ENCODE data around the gene ASPG. TPM values are rescaled to one million over a fixed set of nuclear protein-coding genes. Genes with fewer than 3 reads are reported as not detected.

The ASPG gene
- total RNA-seq, 2 donors from 2014 or later, result 0.30 TPM; not detected in 1

DNA sequence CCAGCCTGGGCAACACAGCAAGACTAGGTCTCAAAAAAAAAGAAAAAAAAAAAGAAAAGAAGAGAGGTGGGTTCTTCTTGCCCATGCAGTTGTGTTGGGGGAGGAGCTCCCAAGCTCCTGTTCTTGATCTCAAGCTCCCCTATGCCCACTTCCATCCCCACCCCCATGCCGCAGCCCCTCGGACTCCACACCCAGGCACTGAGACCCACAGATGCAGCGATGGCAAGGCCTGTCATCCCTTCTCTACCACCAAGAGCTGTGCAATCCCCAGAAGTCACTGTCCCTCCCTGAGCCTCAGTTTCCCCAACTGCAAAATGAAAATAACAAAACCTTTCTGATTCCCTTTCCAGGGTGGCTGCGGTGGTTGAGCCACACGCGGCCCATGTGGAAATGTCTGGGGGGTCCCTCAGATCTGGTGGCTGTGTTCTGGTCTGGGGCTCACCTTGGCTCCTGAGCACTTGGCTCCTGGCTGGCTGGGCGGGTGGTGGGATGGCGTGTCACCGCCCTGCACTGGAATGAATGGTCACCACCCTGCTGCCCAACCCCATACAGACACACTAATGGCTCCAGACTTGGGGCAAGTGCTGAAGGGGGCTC lies 30.3 kb downstream of the ASPG start:
- H3K27ac Mint-ChIP-seq, result no peak overlapping the region
- no peaks in the 10 kb centered on the region for H3K9me3 Mint-ChIP-seq
- H3K4me1 Mint-ChIP-seq (ENCODE audit: low read depth), result no peaks in the 10 kb centered on the region
- no peak for ATAC-seq (replicated peaks in 1 of 2)
- DNase-seq, result no peak
- peak overlapping the region in 1 of 2 donors; percentile 59 for H3K4me3 Mint-ChIP-seq
- no peaks in the 10 kb centered on the region for H3K36me3 Mint-ChIP-seq (ENCODE audit: insufficient read depth in 2 of 2)
- peaks cover 31% of the 10 kb centered on the region for H3K27me3 Mint-ChIP-seq (ENCODE audit: low read depth)

GRCh38 chr14:104116288-104116755 lies 30.8 kb downstream of the ASPG start:
- Mint-ChIP-seq H3K4me1 (ENCODE audit: low read depth) (no peaks in the 10 kb centered on the region), H3K27me3 (ENCODE audit: low read depth) (peaks cover 31% of the 10 kb centered on the region), H3K27ac (no peak overlapping the region), H3K36me3 (ENCODE audit: insufficient read depth in 2 of 2) (no peaks in the 10 kb centered on the region), H3K4me3 (peak overlapping the region; percentile 36 to 59), H3K9me3 (no peaks in the 10 kb centered on the region)
- ATAC-seq (replicated peaks in 1 of 2) (peak in 1 of 2 donors; percentile 4), DNase-seq (no peak)

DNA sequence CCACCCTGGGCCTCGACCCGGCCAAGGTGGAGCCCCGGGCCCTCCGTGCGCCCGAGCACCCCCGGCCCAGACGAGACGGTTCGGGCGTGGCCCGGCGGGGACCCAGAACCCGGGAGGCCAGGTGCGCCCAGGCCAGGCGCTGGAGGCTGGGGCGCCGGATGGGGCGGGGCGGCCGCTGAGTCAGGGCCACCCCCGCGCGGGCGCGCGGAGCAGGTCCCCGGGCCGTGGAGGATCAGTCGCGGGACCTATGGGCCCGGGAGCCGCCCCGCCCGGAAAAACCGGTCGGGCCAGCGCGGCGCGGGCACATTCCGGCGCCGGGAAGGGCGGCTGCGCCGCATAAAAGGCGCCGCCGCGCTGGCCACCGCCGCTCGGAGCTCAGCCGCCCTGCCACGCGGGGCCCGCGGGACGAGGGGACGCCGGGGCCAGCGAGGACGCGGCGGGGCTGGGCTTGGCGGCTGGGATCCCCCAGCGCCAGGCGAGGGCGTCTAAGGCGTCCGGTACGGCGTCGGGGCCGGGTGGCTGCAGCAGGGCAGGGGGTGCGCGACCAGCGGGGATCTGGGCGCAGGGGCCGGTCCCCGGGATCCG lies 31.3 kb downstream of the ASPG start:
- peak overlapping the region; percentile 52 to 59 for H3K4me3 Mint-ChIP-seq
- peak in 1 of 2 donors; percentile 24 for DNase-seq
- no peak overlapping the region for H3K27ac Mint-ChIP-seq
- no peaks in the 10 kb centered on the region for H3K36me3 Mint-ChIP-seq (ENCODE audit: insufficient read depth in 2 of 2)
- H3K27me3 Mint-ChIP-seq (ENCODE audit: low read depth), result peaks cover 31% of the 10 kb centered on the region
- H3K9me3 Mint-ChIP-seq, result no peaks in the 10 kb centered on the region
- peak; percentile 62 to 69 for ATAC-seq (replicated peaks in 1 of 2)
- H3K4me1 Mint-ChIP-seq (ENCODE audit: low read depth), result no peaks in the 10 kb centered on the region

DNA sequence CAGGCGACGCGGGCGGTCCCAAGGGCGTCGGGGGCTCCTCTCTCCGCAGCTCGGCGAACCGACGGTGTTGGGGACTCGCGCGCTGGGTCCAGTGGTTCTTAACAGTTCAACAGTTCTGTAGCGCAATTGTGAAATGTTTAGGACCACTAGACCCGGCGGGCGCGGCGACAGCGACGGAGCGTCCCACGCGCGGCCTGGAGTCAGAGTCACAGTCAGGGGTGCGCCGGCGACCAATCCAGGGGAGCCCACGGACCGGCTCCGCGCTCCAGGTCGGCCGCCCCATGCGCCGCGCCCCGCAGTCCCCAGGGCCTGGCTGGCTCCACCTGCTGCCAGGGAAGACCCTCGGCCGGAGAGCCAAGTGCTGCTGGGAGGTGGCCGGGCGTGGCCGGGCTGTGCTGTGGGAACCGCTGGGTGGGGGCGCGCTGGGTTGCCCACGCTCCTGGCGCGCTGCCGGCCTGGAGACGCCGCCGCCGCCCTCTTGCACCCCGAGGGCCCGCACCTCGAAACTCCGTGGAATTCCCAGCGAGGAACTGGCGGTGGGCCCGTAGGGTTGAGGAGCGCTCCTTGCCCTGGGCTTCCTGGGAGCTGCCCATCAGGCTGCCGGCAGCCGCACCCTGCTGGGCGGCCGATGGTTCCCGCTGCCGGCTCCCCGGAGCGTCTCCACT lies 32.0 kb downstream of the ASPG start:
- Mint-ChIP-seq H3K27ac (no peak overlapping the region), H3K4me3 (peak overlapping the region; percentile 52 to 56), H3K4me1 (ENCODE audit: low read depth) (no peaks in the 10 kb centered on the region), H3K36me3 (ENCODE audit: insufficient read depth in 2 of 2) (no peaks in the 10 kb centered on the region), H3K9me3 (no peaks in the 10 kb centered on the region), H3K27me3 (ENCODE audit: low read depth) (peaks cover 31% of the 10 kb centered on the region)
- ATAC-seq (replicated peaks in 1 of 2) (no peak), DNase-seq (no peak)

GRCh38 chr14:104118006-104118844 lies 32.7 kb downstream of the ASPG start:
- Mint-ChIP-seq H3K9me3 (no peaks in the 10 kb centered on the region), H3K4me3 (no peak overlapping the region), H3K4me1 (ENCODE audit: low read depth) (no peaks in the 10 kb centered on the region), H3K36me3 (ENCODE audit: insufficient read depth in 2 of 2) (no peaks in the 10 kb centered on the region), H3K27ac (no peak overlapping the region), H3K27me3 (ENCODE audit: low read depth) (peaks cover 31% of the 10 kb centered on the region)
- no peak for ATAC-seq (replicated peaks in 1 of 2)
- no peak for DNase-seq

DNA sequence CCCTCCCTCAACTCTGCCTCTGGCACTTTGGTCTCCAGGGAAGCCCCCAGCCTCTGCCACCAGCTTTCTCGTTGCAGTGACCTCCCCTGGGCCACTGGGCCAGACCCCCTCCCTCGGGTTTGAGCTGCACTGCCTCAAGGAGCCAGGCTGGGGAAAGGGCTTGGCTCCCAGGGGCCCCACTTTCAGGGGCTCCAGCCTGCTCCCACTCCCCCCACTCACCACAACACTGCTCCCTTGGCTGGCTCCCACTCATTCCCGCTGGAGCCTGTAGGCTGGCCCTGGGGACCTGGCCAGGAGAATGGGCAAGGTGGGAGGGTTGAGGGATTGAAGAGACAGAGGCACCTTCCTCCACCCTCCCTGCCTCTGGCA lies 33.6 kb downstream of the ASPG start:
- peaks cover 38% of the 10 kb centered on the region for H3K27me3 Mint-ChIP-seq (ENCODE audit: low read depth)
- no peak for ATAC-seq (replicated peaks in 1 of 2)

GRCh38 chr14:104119488-104120251 lies 34.2 kb downstream of the ASPG start:
- Mint-ChIP-seq H3K4me3 (no peak overlapping the region), H3K27me3 (ENCODE audit: low read depth) (peaks cover 38% of the 10 kb centered on the region)
- no peak for DNase-seq

More for the DNA sequence above, 33.6 kb downstream of the ASPG start:
- H3K36me3 Mint-ChIP-seq (ENCODE audit: insufficient read depth in 2 of 2), result peaks cover 2 to 5% of the 10 kb centered on the region in 2 donors
- H3K27ac Mint-ChIP-seq, result no peak overlapping the region
- peaks cover 3 to 5% of the 10 kb centered on the region in 2 donors for H3K9me3 Mint-ChIP-seq
- DNase-seq, result no peak
- no peak overlapping the region for H3K4me3 Mint-ChIP-seq
- no peaks in the 10 kb centered on the region for H3K4me1 Mint-ChIP-seq (ENCODE audit: low read depth)

DNA sequence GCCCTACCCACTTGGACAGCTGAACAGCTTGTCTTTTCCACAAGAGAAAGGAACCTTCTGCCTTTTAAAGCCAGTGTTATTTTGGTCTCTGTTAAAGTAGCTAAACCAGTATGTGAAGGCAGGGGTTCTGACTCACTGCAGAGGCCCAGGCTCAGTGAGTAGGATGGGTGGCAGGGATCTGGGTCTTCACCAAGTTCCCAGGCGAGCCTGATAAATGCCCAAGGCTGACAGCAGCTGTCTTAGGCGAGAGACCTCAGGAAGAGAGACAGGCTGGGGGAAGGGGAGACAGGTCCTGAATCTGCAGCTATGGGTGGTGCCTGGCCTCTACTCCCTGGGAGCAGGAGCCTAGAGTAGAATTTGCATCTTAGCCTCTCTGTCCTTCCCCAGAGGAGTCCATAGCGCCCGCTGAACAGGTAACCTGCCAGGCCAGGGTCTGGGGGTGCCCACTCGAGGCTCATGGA lies 34.8 kb downstream of the ASPG start:
- peaks cover 36% of the 10 kb centered on the region for H3K27me3 Mint-ChIP-seq (ENCODE audit: low read depth)
- ATAC-seq (replicated peaks in 1 of 2), result no peak
- H3K36me3 Mint-ChIP-seq (ENCODE audit: insufficient read depth in 2 of 2), result peaks cover 7 to 10% of the 10 kb centered on the region in 2 donors
- no peaks in the 10 kb centered on the region for H3K4me1 Mint-ChIP-seq (ENCODE audit: low read depth)
- DNase-seq, result no peak
- H3K9me3 Mint-ChIP-seq, result peaks cover 5 to 6% of the 10 kb centered on the region in 2 donors
- H3K4me3 Mint-ChIP-seq, result no peak overlapping the region
- H3K27ac Mint-ChIP-seq, result no peak overlapping the region

More at GRCh38 chr14:104119488-104120251, 34.2 kb downstream of the ASPG start:
- peaks cover 2 to 5% of the 10 kb centered on the region in 2 donors for H3K36me3 Mint-ChIP-seq (ENCODE audit: insufficient read depth in 2 of 2)
- peaks cover 4 to 5% of the 10 kb centered on the region in 2 donors for H3K9me3 Mint-ChIP-seq
- H3K4me1 Mint-ChIP-seq (ENCODE audit: low read depth), result no peaks in the 10 kb centered on the region
- no peak for ATAC-seq (replicated peaks in 1 of 2)
- no peak overlapping the region for H3K27ac Mint-ChIP-seq

DNA sequence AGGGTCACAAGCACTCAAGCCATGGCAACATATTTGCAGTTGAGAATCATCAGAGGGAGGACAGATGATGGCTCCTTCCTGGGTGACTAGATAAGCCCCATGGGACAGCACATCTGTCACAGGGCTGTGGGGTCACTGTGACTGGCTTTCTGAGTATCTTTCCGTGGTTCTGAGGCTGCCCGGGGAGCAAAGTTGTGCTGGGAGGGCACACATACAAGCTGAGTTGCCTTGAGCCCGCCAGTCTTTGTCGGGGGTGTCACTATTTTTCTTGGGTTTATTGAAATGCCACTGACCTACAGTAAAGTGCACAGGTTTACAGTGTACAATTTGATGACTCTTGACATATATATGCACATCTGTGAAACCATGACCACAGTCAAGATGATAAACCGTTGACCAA lies 35.6 kb downstream of the ASPG start:
- Mint-ChIP-seq H3K27ac (no peak overlapping the region), H3K27me3 (ENCODE audit: low read depth) (peaks cover 29% of the 10 kb centered on the region), H3K4me3 (no peak overlapping the region), H3K9me3 (peaks cover 5 to 6% of the 10 kb centered on the region in 2 donors), H3K36me3 (ENCODE audit: insufficient read depth in 2 of 2) (peaks cover 7 to 11% of the 10 kb centered on the region in 2 donors), H3K4me1 (ENCODE audit: low read depth) (no peaks in the 10 kb centered on the region)
- ATAC-seq (replicated peaks in 1 of 2) (no peak), DNase-seq (no peak)

GRCh38 chr14:104123879-104124278 lies 38.4 kb downstream of the ASPG start:
- Mint-ChIP-seq H3K27ac (no peak overlapping the region), H3K4me3 (no peak overlapping the region), H3K4me1 (ENCODE audit: low read depth) (no peaks in the 10 kb centered on the region), H3K36me3 (ENCODE audit: insufficient read depth in 2 of 2) (peaks cover 11 to 17% of the 10 kb centered on the region in 2 donors), H3K9me3 (peaks cover 11 to 14% of the 10 kb centered on the region in 2 donors), H3K27me3 (ENCODE audit: low read depth) (peaks cover 19% of the 10 kb centered on the region)
- no peak for DNase-seq
- no peak for ATAC-seq (replicated peaks in 1 of 2)

DNA sequence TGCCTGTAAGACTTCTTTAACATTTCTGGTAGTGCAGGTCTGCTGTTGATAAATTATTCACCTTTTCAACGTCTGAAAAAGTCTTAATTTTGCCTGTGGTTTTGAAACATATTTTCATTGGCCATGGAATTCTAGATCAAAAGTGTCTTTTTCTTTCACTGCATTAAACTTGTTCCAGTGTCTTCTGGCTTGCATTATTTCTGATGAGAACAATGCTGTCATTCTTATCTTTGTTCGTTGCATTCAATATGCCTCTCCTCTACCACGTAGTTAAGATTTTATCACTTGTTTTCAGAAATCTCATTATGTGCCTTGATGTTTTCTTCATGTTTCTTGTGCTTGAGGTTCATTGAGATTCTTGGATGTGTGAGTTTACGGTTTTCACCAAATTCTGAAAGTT lies 39.5 kb downstream of the ASPG start:
- DNase-seq (no peak), ATAC-seq (replicated peaks in 1 of 2) (no peak)
- H3K9me3 Mint-ChIP-seq, result peaks cover 15 to 20% of the 10 kb centered on the region in 2 donors
- H3K4me3 Mint-ChIP-seq, result no peak overlapping the region
- peaks cover 17% of the 10 kb centered on the region for H3K27me3 Mint-ChIP-seq (ENCODE audit: low read depth)
- no peak overlapping the region for H3K27ac Mint-ChIP-seq
- peaks cover 16 to 24% of the 10 kb centered on the region in 2 donors for H3K36me3 Mint-ChIP-seq (ENCODE audit: insufficient read depth in 2 of 2)
- no peaks in the 10 kb centered on the region for H3K4me1 Mint-ChIP-seq (ENCODE audit: low read depth)

DNA sequence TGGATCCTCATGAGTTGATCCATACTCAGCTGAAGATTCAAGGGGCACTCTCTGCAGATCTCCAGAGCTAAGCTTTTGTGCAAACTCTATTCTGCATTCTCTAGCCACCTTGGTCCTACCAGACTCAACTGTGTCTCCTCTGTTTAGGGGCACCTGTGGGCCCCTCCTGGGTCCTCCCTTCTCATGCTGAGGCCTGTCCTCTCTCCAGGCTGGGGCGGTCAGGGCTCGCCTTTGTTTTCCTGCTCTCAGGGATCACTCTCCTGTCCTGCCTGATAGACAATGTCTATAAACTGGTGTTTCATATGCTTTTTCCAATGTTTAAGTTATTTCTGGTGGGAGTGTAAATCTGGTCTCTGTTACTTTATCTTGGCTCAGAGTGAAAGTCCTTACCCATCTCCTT lies 41.3 kb downstream of the ASPG start:
- ATAC-seq (replicated peaks in 1 of 2) (no peak), DNase-seq (no peak)
- Mint-ChIP-seq H3K9me3 (peaks cover 18 to 20% of the 10 kb centered on the region in 2 donors), H3K4me3 (no peak overlapping the region), H3K36me3 (ENCODE audit: insufficient read depth in 2 of 2) (peaks cover 20 to 26% of the 10 kb centered on the region in 2 donors), H3K27me3 (ENCODE audit: low read depth) (peaks cover 21% of the 10 kb centered on the region), H3K27ac (no peak overlapping the region), H3K4me1 (ENCODE audit: low read depth) (no peaks in the 10 kb centered on the region)

Measured in activated T-cell treated with anti-CD3 and anti-CD28 coated beads, Interleukin-2, amount 50 U/mL, for 72 hours (primary cell).